ENCODE data around the gene TMEM131L.
"Not testable (repeated sequence)": the region's sequence is repeated elsewhere in the genome, so short reads cannot be mapped to it uniquely, and the experiment has no call there.

The TMEM131L gene

GRCh38 chr4:153448003-153448731 is 18.0 kb upstream of the TMEM131L start:
- TF ChIP-seq, protein P1, sequence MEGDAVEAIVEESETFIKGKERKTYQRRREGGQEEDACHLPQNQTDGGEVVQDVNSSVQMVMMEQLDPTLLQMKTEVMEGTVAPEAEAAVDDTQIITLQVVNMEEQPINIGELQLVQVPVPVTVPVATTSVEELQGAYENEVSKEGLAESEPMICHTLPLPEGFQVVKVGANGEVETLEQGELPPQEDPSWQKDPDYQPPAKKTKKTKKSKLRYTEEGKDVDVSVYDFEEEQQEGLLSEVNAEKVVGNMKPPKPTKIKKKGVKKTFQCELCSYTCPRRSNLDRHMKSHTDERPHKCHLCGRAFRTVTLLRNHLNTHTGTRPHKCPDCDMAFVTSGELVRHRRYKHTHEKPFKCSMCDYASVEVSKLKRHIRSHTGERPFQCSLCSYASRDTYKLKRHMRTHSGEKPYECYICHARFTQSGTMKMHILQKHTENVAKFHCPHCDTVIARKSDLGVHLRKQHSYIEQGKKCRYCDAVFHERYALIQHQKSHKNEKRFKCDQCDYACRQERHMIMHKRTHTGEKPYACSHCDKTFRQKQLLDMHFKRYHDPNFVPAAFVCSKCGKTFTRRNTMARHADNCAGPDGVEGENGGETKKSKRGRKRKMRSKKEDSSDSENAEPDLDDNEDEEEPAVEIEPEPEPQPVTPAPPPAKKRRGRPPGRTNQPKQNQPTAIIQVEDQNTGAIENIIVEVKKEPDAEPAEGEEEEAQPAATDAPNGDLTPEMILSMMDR (IDR thresholded peaks at IDR 0.05; ENCODE audit: low read depth, low read length), result no peak
- H3K4me3 ChIP-seq (ENCODE audit: low read depth, low read length), result peak overlapping the region; percentile 29

DNA sequence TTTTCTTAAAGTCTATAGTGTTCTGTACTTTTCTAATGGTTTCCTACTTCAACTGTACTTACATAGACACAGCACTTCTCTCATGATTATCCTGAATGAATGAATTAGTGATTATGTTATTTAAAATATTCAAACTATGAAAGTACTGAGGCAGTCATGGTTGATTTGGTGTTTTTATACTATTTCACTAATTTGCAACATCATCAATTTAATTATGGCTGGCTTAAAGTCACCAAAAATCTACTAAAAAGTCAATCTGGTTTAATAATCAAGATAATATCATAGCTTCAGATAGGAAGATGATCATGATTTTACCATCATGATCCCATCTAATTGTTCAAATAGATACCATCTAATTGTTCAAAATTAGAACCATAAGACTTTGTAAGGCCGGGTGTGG is 16.8 kb upstream of the TMEM131L start:
- no peak overlapping the region for H3K4me3 ChIP-seq (ENCODE audit: low read depth, low read length)
- TF ChIP-seq, protein P1 (IDR thresholded peaks at IDR 0.05; ENCODE audit: low read depth, low read length), result no peak

DNA sequence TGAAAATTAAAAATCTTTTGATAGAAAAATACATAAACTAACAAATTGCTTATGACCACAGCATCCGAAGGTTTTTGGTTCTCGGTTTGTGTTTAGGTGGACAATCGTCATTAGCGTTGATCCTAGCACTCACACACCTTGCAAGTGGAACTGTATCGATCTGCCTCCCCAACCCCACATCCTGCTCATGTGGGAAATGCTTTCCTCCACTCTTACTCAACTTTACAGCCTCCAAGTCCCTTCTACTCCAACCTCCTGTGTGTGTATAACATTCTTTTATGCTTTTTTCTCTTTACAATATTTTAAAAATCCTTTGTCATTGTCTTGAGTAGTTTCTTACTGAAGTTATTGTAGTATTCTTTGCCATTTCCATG is 15.6 kb upstream of the TMEM131L start:
- H3K4me3 ChIP-seq (ENCODE audit: low read depth, low read length), result no peak overlapping the region
- TF ChIP-seq, protein P1 (IDR thresholded peaks at IDR 0.05; ENCODE audit: low read depth, low read length), result no peak

DNA sequence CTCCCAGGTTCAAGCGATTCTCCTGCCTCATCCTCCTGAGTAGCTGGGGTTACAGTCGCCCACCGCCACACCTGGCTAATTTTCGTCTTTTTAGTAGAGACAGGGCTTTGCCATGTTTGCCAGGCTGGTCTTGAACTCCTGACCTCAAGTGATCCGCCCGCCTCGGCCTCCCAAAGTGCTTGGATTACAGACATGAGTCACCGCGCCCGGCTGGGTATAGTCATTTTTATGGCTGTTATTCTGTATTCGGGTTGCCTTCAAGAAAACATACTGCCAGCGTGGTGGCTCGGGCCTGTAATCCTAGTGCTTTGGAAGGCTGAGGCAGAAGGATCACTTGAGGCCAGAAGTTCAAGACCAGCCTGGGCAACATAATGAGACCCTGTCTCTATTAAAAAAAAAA is 15.0 kb upstream of the TMEM131L start:
- H3K4me3 ChIP-seq (ENCODE audit: low read depth, low read length), result not testable (repeated sequence)

DNA sequence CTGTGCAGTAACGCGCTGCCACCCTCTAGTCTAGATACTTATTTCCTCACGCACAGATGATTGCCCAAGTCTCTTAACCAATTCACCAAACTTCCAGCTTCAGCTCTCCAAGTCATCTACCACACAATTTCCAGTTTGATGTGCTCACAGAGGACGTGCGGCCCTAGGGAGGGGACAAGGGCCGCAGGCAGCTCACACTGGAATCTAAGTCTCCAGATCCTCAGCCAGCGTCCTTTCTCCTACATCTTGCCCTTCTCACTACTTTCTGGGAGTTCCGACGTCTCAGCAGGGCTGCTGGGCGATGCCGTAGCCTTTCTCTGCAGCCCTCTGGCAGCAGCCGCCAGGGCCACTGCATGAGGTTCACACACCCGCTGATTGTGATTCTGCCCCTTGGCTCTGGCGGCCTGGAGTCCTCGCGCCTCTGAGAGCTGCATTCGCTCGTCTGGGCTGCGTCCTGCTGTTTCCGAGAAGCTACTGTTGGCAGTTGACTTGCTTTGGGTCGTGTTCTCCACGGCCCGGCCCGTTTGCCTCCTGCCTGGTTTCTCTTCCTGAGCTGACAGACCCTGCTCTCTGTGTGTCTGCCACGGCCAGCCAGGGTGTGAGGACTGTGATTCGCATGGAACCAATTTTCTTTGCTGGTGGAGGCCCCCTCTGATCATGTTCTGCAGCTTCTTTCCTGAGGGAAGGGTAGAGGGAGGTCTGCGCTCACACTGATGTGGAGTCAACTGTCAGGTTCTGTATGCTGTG is 14.1 kb upstream of the TMEM131L start:
- TF ChIP-seq, protein P1 (IDR thresholded peaks at IDR 0.05; ENCODE audit: low read depth, low read length), result no peak

DNA sequence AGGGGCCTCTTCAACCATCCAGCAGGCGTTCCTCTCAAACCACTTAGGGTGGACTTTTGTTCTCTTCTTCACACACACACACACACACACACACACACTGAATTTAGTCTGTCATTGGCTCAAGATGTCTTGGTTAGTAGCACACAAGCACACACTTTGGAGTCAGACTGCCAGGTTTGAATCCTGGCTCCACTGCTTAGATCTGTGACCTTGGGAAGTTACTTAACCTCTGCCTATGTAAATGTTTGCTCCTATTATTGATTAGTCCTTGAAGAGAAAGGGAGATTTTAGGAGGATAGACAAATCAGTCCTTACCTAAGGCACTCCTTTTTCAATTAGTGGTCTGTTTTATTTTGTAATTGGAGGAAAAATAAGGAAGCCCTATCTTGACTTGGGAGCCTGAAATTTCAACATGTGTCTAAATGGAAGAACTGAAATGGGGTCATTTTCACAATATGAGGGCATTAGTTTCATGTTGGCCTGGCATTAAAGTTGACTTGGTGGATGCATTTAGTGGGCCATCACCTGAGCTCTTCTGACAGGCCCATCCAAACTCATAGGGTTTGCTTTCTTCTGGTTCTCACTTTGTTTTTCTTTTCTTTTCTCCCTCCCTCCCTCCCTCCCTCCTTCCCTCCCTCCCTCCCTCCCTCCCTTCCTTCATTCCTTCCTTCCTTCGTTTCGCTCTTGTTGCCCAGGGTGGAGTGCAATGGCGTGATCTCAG is 13.3 kb upstream of the TMEM131L start:
- no peak overlapping the region for H3K4me3 ChIP-seq (ENCODE audit: low read depth, low read length)
- TF ChIP-seq, protein P1 (IDR thresholded peaks at IDR 0.05; ENCODE audit: low read depth, low read length), result no peak

More for the DNA sequence above, 14.1 kb upstream of the TMEM131L start:
- H3K4me3 ChIP-seq (ENCODE audit: low read depth, low read length), result no peak overlapping the region

- no peak overlapping the region for H3K4me3 ChIP-seq (ENCODE audit: low read depth, low read length)
- TF ChIP-seq, protein P1 (IDR thresholded peaks at IDR 0.05; ENCODE audit: low read depth, low read length), result no peak
Measured at GRCh38 chr4:153453402-153453801, 12.8 kb upstream of the TMEM131L start.
